ENCODE data around the gene POLR2A. TPM values are rescaled to one million over a fixed set of nuclear protein-coding genes. Genes with fewer than 3 reads are reported as not detected.

POLR2A gene
- total and polyA plus RNA-seq, 10 of the 15 experiments (the other 5 are each of a cell fraction or from before 2014, with no cell fraction given): 1.7 to 121 (median 33.4) TPM

GRCh38 chr17:7497636-7498035, 13.5 kb downstream of the POLR2A start:
- no peaks in the 10 kb centered on the region for H3K4me1 ChIP-seq (ENCODE audit: control insufficient read depth, insufficient read depth, low read length)
- FAIRE-seq: no peak
- H3K27ac ChIP-seq (ENCODE audit: control insufficient read depth, insufficient read depth): no peak overlapping the region
- no peak overlapping the region for H3K4me2 ChIP-seq (ENCODE audit: control insufficient read depth, insufficient read depth)
- H4K20me1 ChIP-seq (ENCODE audit: control insufficient read depth, insufficient read depth): peaks cover 7% of the 10 kb centered on the region
- H3K4me3 ChIP-seq: no peak overlapping the region
- ChIA-PET POLR2A (interaction anchor here (0.6 to 1.1 kb wide), 2 partner anchors 54 to 57 kb away, joined by 3 read pairs; no protein-coding TSS in a partner anchor), CTCF (interaction anchor here (0.7 kb wide), 1 partner anchor 17 kb away, joined by 3 read pairs; no protein-coding TSS in a partner anchor), SMC1A (ENCODE audit: uncharacterized antibody, unreplicated experiment) (interaction anchor here (0.9 kb wide), 1 partner anchor 11 kb away, joined by 3 read pairs; no protein-coding TSS in a partner anchor), RAD21 (ENCODE audit: unreplicated experiment) (no interaction called here)
- H3K36me3 ChIP-seq (ENCODE audit: control insufficient read depth in 2 of 2, insufficient read depth in 2 of 2, low read length in 1 of 2): peaks cover 48 to 53% of the 10 kb centered on the region in 2 experiments
- no peak overlapping the region for H3K9ac ChIP-seq (ENCODE audit: control insufficient read depth, insufficient read depth, low read length)
- intact Hi-C loops (cut with micrococcal nuclease; ENCODE audit: unreplicated experiment): no loop called here
- TF ChIP-seq FOXK2 (IDR thresholded peaks at IDR 0.05) (no peak), MEF2B (IDR thresholded peaks at IDR 0.05; ENCODE audit: partially characterized antibody, poor library complexity, severe bottlenecking) (no peak), SREBF1 (IDR thresholded peaks at IDR 0.05; ENCODE audit: low read length) (no peak), BCL3 (IDR thresholded peaks at IDR 0.05; ENCODE audit: borderline replicate concordance, insufficient read depth, low read depth, low read length, poor library complexity, severe bottlenecking) (no peak), CHD4 (IDR thresholded peaks at IDR 0.05) (no peak), MTA2 (IDR thresholded peaks at IDR 0.05; ENCODE audit: low read depth) (no peak), EZH2 (IDR thresholded peaks at IDR 0.05; ENCODE audit: borderline replicate concordance, control insufficient read depth, low read depth, low read length) (no peak), SUPT20H (IDR thresholded peaks at IDR 0.05; ENCODE audit: borderline replicate concordance, control insufficient read depth, low read depth, low read length) (no peak), CREB1 (IDR thresholded peaks at IDR 0.05; ENCODE audit: low read depth) (no peak), RELA (IDR thresholded peaks at IDR 0.05; ENCODE audit: borderline replicate concordance, partially characterized antibody) (no peak), SMAD5 (IDR thresholded peaks at IDR 0.05; ENCODE audit: low read depth) (no peak), FOXM1 (IDR thresholded peaks at IDR 0.05; ENCODE audit: low read depth, low read length) (no peak), POLR2A (IDR thresholded peaks at IDR 0.05; ENCODE audit: low read depth, low read length) (no peak)
- TF ChIP-seq, protein P1, sequence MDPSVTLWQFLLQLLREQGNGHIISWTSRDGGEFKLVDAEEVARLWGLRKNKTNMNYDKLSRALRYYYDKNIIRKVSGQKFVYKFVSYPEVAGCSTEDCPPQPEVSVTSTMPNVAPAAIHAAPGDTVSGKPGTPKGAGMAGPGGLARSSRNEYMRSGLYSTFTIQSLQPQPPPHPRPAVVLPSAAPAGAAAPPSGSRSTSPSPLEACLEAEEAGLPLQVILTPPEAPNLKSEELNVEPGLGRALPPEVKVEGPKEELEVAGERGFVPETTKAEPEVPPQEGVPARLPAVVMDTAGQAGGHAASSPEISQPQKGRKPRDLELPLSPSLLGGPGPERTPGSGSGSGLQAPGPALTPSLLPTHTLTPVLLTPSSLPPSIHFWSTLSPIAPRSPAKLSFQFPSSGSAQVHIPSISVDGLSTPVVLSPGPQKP (IDR thresholded peaks at IDR 0.05; ENCODE audit: low read depth, low read length): no peak
- H3K9me3 ChIP-seq (replicated peaks; ENCODE audit: control insufficient read depth, insufficient read depth, low read length): no peaks in the 10 kb centered on the region
- H3K27me3 ChIP-seq (replicated peaks in 1 of 2; ENCODE audit: control insufficient read depth in 2 of 2, insufficient read depth in 2 of 2, low read length in 1 of 2): no peaks in the 10 kb centered on the region
- in situ Hi-C loops (cut with MboI): no loop called here
- DNase-seq (ENCODE audit: low read depth, low spot score): no peak
- no peak overlapping the region for H2AFZ ChIP-seq (ENCODE audit: control insufficient read depth, low read depth, low read length)
- no TSS peak for BruUV-seq (replicated peaks)
- WGBS (ENCODE audit: insufficient coverage, insufficient replicate concordance, low lambda C conversion rate, missing lambda C conversion rate): 95% methylated on average over 14 of the region's 14 CpGs
- no peak for ATAC-seq
- H3K79me2 ChIP-seq (ENCODE audit: control insufficient read depth, insufficient read depth, low read length): peaks cover 22% of the 10 kb centered on the region

Data from GM12878 (cell line).